DOHH2 (cell line): ENCODE results near the gene SCN3B.

Experiments
- H3F3A ChIP-seq: fragments of 200-600 bp; sonication (generic), shearing (Covaris generic); 2 replicates; pipeline ENCODE4 v1.6.0; 2016; ENCODE audit warnings: antibody characterized with exemption, mild to moderate bottlenecking; ENCODE audit not compliant: control insufficient read depth, insufficient read depth
- H3K27ac ChIP-seq: fragments of 200-600 bp; sonication (generic); 2 replicates; pipeline ENCODE4 v1.5.1; 2014; ENCODE audit warnings: low read depth, mild to moderate bottlenecking, low read length, moderate library complexity
- H3K27me3 ChIP-seq: fragments of 200-600 bp; sonication (generic); 2 replicates; pipeline ENCODE4 v1.6.1; 2014; ENCODE audit warnings: mild to moderate bottlenecking, low read length, mixed read lengths; ENCODE audit not compliant: control insufficient read depth
- H3K36me3 ChIP-seq: fragments of 200-600 bp; sonication (generic); 2 replicates; pipeline ENCODE4 v1.6.1; 2014; ENCODE audit warnings: mild to moderate bottlenecking, low read length, moderate library complexity, mixed read lengths; ENCODE audit not compliant: control insufficient read depth
- H3K4me1 ChIP-seq: fragments of 200-600 bp; sonication (generic); 2 replicates; pipeline ENCODE4 v1.6.1; 2014; ENCODE audit warnings: mild to moderate bottlenecking, low read length, mixed read lengths; ENCODE audit not compliant: control insufficient read depth
- H3K4me2 ChIP-seq: fragments of 200-600 bp; sonication (generic); 2 replicates; pipeline ENCODE4 v1.6.0; 2014; ENCODE audit warnings: mild to moderate bottlenecking, low read length, moderate library complexity
- H3K4me3 ChIP-seq: fragments of 200-600 bp; sonication (generic); 2 replicates; pipeline ENCODE4 v1.5.1; 2014; ENCODE audit warnings: mild to moderate bottlenecking, low read length, mixed read lengths
- H3K79me2 ChIP-seq: fragments of 200-600 bp; sonication (generic); 2 replicates; pipeline ENCODE4 v1.6.1; 2014; ENCODE audit warnings: mild to moderate bottlenecking, low read length, mixed read lengths; ENCODE audit not compliant: control insufficient read depth
- H3K9me2 ChIP-seq: fragments of 200-600 bp; sonication (generic); replicated peaks from 2 replicates; pipeline ENCODE4 v1.6.1; 2014; ENCODE audit warnings: mild to moderate bottlenecking, low read length, mixed read lengths; ENCODE audit not compliant: control insufficient read depth
- H3K9me3 ChIP-seq: fragments of 200-600 bp; sonication (generic); 2 replicates; pipeline ENCODE4 v1.6.1; 2014; ENCODE audit warnings: antibody characterized with exemption, low read length, mixed read lengths; ENCODE audit not compliant: control insufficient read depth, insufficient read depth
- H4K20me1 ChIP-seq: fragments of 200-600 bp; sonication (generic); 2 replicates; pipeline ENCODE4 v1.6.0; 2014; ENCODE audit warnings: low read depth, mild to moderate bottlenecking, antibody characterized with exemption, low read length, moderate library complexity; ENCODE audit not compliant: control insufficient read depth, insufficient read depth
- CTCF ChIP-seq: fragments of 200-600 bp; sonication (generic); IDR thresholded peaks from one replicate; pipeline ENCODE4 v1.5.1; 2014; ENCODE audit warnings: antibody characterized with exemption, mild to moderate bottlenecking, low read depth, low read length; ENCODE audit not compliant: poor library complexity, severe bottlenecking
- EZH2phosphoT487 ChIP-seq: fragments of 200-600 bp; sonication (generic); IDR thresholded peaks from 2 replicates; pipeline ENCODE4 v1.6.1; 2017; ENCODE audit warnings: borderline replicate concordance, mild to moderate bottlenecking, antibody characterized with exemption, low read length, moderate library complexity, mixed read lengths

The SCN3B gene

DNA sequence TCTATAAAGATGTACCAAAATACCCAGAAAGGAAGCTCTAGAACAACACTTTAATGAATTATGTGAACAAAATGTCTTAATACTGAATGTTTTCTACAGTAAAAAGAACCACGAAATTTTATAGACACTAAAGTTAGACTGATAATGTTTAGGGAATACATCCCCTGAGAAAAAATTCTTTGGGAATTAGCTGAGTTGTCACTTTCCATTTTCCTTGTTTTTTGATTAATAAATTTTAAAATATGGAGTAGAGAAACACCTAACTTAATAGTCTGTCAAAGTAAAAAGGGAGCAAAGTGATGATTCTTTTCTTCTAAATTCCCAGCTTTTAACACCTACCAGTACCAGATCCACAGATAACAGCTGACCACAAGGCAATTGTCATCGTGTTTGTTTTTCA lies 23.1 kb upstream of the SCN3B start:
- H3K79me2 ChIP-seq, result no peaks in the 10 kb centered on the region
- H3K4me2 ChIP-seq, result no peak overlapping the region
- no peaks in the 10 kb centered on the region for H3K9me2 ChIP-seq
- no peaks in the 10 kb centered on the region for H3K36me3 ChIP-seq
- H3K9me3 ChIP-seq, result no peaks in the 10 kb centered on the region
- H3K27me3 ChIP-seq, result no peaks in the 10 kb centered on the region
- H4K20me1 ChIP-seq, result no peaks in the 10 kb centered on the region
- H3K27ac ChIP-seq, result no peak overlapping the region
- H3K4me1 ChIP-seq, result peaks cover 43% of the 10 kb centered on the region
- no peak overlapping the region for H3K4me3 ChIP-seq
- H3F3A ChIP-seq, result no peaks in the 10 kb centered on the region
- TF ChIP-seq EZH2phosphoT487, result no peak
- no peak for TF ChIP-seq CTCF

GRCh38 chr11:123674297-123674696 lies 19.9 kb upstream of the SCN3B start:
- no peaks in the 10 kb centered on the region for H3K79me2 ChIP-seq
- no peak overlapping the region for H3K4me3 ChIP-seq
- H3K27ac ChIP-seq, result no peak overlapping the region
- no peaks in the 10 kb centered on the region for H3F3A ChIP-seq
- H3K9me2 ChIP-seq, result no peaks in the 10 kb centered on the region
- H3K36me3 ChIP-seq, result no peaks in the 10 kb centered on the region
- TF ChIP-seq EZH2phosphoT487, result no peak
- no peak for TF ChIP-seq CTCF
- peaks cover 29% of the 10 kb centered on the region for H3K4me1 ChIP-seq
- H3K4me2 ChIP-seq, result no peak overlapping the region
- H3K9me3 ChIP-seq, result no peaks in the 10 kb centered on the region
- no peaks in the 10 kb centered on the region for H3K27me3 ChIP-seq
- no peaks in the 10 kb centered on the region for H4K20me1 ChIP-seq

DNA sequence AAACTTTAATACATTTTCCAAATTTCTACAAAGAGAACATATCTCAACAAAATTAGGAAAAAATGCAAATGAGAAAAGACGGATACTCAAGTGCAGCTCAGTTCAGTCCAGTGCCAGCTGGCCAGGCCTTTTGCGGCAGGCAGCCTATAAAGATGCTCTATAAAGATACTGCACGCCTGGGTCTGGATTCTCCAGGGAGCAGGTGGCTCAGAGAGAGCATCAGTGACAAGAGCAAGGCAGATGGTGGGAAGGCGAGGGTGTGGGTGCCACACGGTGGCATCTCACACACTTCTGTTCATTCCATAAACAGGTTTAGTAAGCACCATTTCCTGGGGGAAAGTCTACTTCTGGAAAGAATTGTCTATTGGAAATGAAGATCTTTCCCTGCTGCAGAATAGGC lies 18.1 kb upstream of the SCN3B start:
- Histone ChIP-seq H3K36me3 (no peaks in the 10 kb centered on the region), H3F3A (no peaks in the 10 kb centered on the region), H3K4me2 (no peak overlapping the region), H3K27ac (no peak overlapping the region), H3K4me1 (peaks cover 23% of the 10 kb centered on the region), H4K20me1 (no peaks in the 10 kb centered on the region), H3K27me3 (no peaks in the 10 kb centered on the region), H3K4me3 (no peak overlapping the region), H3K9me3 (no peaks in the 10 kb centered on the region), H3K79me2 (no peaks in the 10 kb centered on the region), H3K9me2 (no peaks in the 10 kb centered on the region)
- TF ChIP-seq CTCF (no peak), EZH2phosphoT487 (no peak)

DNA sequence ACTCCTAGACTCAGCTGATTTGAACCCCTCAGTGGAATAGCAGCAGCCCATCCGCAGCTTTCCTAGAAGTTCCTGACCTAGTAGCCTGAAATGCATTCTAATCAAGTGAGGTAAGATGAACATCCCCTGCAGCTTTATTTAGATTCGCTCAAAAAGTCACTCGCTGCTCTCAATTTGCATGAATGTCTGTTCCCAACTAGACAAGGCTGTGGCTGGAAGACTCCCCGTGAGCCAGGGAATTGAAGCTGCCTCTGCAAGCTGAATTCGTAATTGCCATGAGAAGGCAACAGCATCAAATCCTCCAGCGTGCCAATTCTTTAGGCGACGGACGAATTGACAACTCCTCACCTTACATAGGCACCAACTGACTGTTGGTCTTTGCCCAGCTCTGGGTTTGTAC lies 17.1 kb upstream of the SCN3B start:
- Histone ChIP-seq H3K36me3 (no peaks in the 10 kb centered on the region), H3K4me3 (no peak overlapping the region), H3F3A (no peaks in the 10 kb centered on the region), H3K4me1 (peaks cover 14% of the 10 kb centered on the region), H3K9me3 (no peaks in the 10 kb centered on the region), H4K20me1 (no peaks in the 10 kb centered on the region), H3K27me3 (no peaks in the 10 kb centered on the region), H3K27ac (no peak overlapping the region), H3K9me2 (no peaks in the 10 kb centered on the region), H3K4me2 (no peak overlapping the region), H3K79me2 (no peaks in the 10 kb centered on the region)
- no peak for TF ChIP-seq CTCF
- no peak for TF ChIP-seq EZH2phosphoT487
